Astrocyte of the hippocampus (primary cell): ENCODE data around the gene ZGLP1.

Source experiments
- DNase-seq: peaks from one replicate; pipeline ENCODE4 v3.0.0; 2011; ENCODE audit warnings: low read depth, low spot score

The ZGLP1 gene

DNA sequence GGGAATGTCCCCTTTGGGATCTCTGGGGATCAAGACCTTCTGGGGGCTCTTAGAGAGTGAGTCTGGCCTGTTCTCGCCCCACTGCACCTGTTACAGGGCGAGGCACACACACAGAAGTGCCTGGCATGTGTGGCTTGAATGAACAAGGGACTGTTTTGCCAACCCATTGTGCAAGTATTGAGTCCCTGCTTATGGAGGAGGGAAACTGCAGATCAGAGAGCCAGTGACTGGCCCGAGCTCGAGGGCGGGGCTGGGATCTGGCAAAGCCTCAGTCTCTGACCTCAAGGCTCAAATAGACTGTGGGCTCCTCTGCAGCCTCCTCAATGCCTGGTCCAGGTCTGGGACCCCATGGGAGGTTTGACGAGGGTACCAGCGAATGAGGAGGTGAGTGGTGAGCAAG lies 18.2 kb upstream of the ZGLP1 start:
- no peak for DNase-seq

DNA sequence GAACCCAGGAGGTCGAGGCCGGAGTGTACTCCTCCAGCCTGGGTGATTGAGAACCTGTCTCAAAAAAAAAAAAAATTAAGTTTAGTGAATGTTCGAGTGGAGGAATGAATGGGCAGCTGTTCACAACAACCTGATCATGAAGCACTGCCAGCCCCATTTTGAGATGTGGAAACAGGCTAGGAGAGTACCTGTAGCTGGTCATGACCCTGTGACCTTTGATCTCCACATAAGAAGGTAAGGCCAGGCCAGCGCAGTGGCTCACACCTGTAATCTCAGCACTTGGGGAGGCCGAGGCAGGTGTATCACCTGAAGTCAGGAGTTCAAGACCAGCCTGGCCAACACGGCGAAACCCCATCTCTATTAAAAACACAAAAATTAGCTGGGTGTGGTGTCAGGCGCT lies 16.1 kb upstream of the ZGLP1 start:
- no peak for DNase-seq

DNA sequence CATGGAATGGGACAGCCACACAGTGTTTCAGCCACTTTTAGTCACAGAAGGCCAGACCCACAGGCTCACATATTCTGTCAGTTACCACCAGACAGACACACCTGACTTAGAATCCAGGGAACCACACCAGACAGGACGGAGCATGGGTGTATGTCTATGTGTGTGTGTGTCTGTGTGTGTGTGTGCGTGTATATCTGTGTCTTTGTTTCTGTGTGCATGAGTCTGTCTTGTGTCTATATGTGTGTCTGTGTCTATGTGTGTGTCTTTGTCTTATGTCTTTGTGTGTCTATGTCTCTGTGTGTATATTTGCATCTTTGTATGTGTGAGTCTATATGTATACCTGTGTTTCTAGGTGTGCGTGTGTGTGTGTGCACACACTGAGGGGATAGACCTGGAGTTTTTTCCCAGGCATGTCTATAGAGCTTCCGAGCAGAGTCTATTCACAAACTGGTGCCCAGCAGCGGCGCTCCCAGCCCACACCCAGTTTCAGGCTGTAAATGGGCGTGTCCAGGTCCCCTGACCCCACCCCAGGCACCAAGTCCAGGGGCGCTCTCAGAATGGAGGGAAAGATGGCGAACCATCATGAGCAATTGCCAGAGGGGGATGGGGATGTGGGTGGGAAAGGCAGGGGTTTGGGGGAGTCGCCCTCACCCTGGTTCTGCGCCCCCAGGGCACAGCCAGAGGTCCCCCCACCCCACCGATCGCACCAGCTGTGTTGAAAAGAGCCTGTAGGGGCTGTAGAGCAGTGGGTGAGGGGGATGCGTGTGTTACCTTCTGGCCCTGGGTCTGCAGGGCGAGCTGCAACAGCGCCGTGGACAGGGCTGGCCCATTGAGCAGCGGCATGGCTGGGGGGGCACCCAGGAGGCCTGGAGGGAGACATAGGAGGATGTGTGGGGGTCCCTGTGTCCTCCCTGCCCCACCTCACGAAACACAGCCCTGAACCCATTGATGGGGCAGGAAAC lies 12.5 kb upstream of the ZGLP1 start:
- no peak for DNase-seq

DNA sequence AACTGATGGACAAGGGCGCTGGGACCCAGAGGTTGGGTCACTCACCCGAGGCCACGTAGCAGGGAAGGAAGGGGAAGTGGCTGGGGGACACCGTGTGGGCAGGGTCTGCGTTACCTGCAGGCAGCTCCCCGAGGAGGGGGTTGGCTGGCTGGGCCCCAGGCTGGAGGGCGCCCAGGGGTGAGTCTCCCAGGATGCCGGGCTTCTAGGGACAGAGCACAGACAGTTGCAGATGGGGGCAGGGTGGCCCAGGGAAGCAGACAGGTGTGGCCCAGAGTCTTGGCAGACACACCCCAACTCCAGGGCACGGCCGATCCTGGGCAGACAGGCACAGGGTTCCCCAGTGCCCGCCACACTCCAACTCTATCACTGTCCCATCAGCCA lies 11.8 kb upstream of the ZGLP1 start:
- DNase-seq: no peak

DNA sequence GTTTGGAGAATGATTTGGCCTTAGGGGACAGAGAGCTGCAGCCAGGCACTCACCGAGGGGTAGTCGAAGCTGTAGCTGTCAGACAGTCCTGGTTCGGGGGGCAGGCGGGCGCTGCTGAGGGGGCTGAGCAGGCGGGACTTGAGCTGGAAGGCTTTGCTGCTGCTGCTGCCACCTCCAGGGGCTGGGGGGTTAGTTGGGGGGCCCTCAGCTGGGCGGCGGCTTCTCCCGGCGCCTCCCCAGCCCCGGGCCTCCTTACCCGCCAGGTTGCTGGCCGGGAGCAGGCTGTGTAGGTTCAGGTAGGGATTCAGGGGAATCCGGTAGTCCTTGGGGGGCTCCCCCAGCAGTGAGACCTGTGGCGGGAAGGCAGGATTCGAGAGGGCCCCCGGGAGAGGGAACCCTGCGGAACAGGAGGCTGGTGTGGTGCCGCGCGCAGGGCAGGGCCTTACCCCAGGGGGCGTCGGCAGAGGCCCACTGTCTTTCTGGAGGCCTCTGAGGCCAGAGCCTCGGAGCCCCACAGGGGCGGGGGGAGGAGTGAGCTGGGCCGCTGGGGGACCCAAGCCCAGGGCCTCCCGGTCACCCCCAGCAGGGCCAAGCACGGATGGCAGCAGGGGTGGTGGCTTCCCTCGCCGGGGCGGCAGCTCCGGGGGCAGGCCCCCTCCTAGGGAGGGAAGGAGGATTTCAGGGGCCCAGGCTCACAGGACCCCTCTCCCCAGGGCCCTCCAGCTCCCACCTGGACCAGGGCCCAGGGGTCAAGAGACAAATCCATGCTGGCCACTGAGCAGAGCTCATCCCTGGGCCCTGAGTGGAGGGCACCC lies 11.2 kb upstream of the ZGLP1 start:
- DNase-seq: no peak

DNA sequence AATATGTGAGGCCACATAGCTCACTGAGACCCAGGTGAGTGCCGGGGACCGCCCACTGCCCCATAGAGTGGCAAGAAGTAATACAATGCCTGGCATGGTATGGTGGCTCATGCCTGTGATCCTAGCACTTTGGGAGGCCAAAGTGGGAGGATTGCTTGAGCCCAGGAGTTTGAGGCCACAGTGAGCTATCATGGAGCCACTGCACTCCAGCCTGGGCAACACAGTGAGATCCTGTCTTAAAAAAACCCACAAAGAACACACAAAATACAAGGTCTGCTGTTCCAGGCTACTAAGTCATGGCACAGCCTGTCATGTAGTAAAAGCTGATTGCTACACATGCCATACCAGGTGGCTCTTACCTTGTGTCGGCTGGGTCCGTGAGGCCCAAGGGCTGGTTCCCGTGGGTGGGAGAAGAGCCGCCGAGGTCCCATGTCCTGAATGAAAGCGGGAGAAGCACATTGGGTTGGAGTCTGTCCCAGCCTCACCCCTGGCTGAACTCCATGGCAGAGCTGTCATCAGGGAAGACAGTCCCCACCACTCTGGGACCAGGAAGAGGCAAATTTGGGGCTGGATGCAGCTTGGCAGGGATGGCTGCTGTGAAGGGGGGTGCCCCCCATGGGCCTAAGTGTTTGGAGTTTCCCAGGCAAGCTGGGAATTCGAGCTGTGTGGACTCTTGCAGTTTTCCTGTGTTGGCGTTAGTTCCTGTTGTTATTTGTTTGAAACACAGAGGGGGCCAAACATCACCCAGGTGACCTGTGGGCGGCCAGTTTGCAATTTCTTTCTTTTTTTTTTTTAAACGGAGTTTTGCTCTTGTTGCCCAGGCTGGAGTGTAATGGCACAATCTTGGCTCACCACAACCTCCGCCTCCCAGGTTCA lies 9.4 kb upstream of the ZGLP1 start:
- DNase-seq: no peak

DNA sequence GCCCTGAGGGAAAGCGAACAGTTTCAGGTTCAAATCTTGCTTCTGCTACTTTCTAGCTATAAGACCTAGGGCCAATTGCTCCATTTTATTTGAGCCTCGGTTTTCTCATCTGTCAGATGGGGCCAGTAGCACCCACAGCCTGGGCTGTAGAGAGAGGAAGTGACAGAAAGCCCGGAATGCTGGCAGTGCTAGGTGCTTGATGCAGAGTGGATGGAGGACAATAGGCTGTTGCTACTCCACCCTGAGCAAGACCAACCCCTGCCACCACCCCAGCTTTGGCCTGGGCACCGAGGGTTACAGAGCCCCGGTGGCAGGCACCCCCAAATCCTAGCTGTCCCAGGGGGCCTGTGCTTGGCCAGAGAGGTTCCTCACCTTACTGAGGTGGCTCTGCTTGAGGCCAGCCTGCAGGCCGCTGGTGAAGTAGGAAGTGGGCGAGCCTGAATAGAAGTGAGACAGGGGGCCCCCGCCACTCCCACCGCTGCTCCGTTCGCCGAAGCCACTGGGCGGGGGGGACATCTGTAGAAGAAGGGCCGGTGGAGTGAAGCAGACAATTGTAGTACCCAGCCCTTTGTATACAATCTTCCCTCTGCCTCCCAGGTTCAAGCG lies 8.3 kb upstream of the ZGLP1 start:
- DNase-seq: no peak

DNA sequence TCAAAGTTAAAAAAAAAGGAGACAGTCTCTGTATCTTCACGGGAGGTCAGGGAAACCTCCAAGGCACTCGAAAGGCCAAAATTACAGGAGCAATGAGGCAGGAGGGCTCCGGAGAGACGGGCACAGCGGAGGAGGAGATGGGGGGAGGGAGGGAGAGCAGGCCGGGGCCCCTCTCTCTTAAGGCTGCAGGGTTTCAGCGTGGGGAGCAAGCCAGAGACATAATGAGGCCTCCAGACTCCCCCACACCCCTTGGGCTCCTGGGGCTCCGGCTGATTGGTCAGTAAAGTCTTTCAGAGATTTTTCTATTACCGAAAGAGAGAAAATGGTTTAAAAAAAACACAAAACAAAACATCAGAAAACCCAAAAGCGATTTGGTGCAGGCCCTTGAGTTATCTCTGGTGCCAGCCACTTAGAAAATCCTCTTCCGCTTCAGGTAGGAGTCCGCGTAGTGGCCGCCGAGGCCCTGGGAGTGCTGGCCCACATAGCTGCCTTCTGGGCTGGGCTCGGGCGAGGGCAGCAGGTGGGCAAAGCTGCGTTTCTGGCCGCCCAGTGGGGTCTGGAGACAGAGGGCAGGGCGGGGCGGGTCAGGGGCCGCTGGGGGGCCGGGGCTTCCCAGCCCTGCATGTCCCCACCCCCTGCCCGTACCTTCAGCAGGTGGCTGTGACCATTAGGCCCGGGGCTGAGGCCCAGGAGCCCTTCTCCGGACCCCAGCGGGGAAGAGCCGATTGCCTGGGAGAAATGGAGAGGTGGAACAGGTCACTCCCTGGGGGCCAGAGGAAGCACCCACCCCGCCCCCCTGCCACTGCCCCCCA lies 7.6 kb upstream of the ZGLP1 start:
- DNase-seq: no peak

DNA sequence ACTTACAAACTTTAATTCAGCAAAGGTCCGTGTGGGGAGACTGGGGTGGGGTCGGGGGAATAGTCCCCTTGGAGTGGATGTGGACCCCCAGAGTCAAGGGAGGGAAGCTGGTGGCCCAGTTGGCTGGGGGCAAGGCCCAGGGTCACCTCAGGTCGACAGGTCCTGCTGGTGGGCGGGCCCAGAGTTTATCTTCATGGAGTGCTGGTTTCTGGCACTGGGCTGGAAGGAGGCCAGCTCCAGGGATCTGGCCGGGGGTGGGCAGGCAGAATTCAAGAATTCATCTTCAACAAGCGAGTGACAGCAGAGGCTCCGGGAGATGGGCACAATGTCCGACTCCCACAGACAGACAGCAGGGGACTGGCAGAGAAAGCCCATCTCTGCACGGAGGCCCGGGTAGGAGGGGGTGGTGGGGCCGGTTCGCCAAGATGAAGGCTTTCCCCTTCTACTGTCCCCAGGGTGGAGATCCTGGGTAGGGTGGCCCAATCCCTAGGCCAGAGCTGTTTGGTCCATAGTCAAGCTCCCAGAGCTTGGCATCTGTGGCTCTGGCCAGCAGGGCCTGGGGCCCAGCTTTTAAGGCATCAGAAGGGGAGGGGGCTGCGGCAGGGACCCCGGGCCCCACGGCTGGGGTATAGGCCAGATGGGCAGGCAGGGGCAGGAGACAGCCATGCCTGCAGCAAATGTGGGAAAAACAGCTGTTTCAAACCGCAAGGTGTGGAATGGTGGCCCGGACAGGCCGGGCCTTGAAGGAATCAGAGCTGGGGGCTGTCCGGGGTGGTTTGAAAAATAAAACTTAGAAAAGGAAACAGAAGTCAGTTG lies 6.8 kb upstream of the ZGLP1 start:
- no peak for DNase-seq

DNA sequence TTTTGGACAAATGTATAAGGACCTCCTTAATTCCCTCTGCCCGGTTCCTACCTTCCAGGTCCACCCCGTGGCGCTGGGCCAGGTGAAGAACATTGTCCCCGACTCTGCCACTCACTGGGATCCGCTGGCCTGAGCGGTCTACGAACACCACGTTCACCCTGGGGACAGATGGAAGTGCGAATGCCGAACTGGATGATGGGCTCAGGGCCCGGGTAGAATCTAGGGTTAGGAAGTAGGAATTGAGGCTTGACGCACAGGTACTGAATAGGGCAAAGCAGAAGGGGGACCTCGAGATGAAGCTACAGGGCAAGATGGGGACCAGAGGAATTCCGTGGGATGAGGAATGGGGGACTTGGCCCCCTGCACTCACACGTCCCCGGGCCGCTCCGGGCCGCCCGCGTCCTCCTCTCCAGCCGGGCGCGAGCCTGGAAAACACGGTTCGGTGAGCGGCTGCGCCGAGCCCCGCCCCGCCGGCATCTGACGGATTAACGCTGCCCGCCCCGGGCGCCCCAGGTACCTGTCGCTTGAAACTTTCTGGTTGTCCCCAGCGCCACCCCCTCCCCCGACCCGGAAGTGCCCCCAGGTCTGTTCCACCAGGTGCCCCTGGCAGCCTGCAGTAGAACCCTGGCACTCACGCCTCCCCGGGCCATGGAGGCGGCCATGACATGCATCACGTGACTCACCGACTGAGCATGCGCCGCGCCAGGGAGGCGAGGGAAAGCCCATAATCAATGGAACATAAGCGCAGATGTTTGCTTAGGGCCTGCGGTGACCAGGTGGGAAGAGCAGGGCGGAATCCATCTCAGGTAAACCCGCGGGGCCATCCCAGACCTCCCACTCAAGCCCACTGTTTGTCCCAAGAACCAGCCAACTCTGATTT lies 6.0 kb upstream of the ZGLP1 start, which contains the start of gene FDX2:
Gene FDX2, minus strand, starts transcription at position 681 of the 880 bp plus-strand sequence. Its CDS starts 19 bp downstream, at position 662.
- peak; percentile 91 for DNase-seq

DNA sequence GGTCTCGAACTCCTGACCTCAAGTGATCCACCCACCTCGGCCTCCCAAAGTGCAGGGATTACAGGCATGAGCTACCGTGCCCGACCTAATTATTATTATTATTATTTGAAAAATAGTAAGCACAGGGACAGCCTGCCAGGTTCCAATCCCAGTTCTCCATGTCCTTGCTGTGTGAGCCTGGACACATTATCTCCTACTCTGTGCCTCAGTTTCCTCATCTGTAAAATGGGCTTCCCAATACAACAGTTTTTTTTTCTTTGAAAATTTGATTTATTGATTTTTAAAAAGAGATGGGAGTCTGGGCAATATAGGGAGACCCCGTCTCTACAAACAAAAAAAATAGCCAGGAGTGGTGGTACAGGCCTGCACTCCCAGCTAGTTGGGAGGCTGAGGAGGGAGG lies 3.3 kb downstream of the ZGLP1 start:
- DNase-seq: no peak

DNA sequence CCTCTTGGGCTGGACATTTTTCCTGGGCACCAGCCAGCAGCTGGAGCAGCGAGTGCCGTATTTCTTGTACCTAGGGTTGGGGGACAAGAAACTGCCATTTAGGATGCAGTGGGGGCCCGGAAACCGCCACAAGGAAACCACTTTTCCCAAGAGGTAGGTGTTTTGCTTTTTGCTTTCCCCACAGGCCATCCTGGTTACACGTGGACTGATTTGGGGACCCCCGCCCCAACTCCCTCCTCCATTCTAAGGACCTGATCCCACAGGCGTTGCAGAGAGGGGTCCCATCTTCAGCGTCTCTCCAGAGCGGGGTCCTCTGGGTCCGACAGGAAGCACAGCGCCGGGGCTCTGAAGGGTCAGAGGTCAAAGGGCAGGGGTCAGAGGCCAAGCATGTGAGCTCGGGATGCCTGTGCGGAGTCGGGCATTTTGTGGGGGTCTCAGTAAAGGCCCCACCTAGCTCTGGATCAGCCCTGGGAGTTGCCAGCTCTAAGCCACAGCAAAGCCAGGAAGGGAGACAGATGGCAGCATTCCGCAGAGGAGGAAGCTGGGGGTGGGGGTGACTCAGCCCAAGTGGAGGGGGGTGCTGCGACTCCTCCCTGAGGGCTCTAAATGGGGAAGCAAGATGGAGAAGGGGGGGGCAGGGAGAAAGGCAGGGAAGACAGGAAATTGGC lies 4.3 kb downstream of the ZGLP1 start:
- DNase-seq: no peak

DNA sequence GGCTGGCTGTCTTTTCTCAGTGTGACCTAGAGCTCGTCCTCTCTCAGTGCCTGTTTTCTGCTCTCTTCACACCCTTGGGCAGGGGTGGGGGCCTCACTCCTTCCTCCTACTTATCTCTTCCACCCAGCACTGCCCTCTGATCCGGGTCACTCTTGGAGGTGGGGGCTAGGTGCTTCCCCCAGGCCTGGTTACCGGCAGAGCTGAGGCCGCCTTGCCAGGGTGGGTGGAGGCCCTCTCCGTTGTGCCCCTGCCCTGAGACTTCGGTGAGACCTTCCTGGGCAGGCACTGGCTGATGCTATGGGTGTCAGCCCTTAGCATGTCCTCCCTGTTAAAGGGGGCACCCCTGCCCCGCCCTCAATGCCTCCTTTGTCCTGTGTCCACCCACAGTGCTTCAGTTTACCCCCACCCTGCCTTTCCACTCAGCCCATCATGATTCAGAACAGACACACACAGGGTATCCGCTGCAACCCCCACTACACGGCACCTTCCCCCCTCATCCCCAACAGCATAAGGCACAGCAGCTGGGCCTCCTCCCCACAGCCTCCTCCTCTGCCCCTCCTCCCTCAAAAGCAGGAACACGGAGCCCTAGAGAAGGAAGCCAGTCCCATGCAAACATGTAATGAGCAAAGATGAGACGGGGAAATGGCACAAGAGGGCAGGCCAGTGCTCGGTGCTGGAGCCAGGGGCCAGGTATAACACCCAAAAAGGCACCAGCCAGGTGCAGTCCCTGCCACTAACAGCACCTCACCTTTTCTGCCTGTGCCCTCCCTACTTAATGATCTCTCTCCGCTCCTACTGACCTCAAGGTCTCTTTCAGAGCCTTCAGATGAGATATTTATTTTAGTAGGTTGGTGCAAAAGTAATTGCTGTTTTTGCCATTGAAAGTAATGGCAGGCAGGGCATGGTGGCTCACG lies 9.8 kb downstream of the ZGLP1 start:
- DNase-seq: no peak

DNA sequence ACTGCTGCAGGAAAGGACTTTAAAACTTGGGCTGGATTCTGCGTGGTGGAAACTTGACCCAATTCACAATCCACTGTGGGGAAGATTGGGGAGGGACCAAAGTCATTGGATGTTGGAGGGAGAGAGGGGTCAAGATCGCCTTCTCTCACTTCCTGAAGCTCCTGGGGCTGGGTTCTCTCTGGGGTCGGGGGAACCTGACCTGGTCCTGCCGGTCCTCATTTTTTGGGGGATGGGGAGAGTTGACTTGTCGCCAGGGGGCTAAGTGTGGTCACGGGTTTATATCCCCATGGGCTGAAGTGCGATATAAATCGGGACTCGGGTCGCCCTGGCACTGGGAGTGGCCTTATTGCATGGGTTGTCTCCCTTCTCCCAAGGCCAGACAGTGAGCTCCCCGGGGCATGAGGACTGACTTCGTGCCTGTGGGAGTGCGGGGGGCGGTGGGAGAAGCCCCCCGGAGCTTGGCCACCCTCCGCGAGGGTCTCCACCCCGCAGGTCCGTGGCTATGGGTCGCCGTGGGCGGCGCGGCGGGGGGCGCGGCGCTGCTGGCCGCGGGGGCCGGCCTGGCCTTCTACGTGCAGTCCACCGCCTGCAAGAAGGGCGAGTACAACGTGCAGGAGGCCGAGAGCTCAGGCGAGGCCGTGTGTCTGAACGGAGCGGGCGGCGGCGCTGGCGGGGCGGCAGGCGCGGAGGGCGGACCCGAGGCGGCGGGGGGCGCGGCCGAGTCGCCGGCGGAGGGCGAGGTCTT lies 13.6 kb downstream of the ZGLP1 start:
- DNase-seq: peak; percentile 35

DNA sequence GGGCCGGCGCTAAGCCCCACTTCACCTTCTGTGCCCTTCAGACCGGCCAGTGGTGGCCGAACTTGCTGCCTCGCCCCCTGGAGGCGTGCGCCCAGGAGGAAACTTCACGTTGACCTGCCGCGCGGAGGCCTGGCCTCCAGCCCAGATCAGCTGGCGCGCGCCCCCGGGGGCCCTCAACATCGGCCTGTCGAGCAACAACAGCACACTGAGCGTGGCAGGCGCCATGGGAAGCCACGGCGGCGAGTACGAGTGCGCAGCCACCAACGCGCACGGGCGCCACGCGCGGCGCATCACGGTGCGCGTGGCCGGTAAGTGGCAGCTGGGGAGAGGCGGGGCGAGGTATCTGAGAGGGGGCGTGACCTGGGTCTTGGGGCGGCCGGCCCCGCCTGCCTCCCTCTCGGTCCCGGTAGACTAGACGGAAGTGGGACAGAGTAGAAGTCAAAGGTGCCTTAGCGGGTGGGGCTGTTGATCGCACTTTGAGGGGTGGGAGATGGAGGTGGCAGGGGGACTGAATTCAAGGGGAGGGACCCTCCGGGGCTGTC lies 14.2 kb downstream of the ZGLP1 start:
- peak; percentile 44 for DNase-seq

DNA sequence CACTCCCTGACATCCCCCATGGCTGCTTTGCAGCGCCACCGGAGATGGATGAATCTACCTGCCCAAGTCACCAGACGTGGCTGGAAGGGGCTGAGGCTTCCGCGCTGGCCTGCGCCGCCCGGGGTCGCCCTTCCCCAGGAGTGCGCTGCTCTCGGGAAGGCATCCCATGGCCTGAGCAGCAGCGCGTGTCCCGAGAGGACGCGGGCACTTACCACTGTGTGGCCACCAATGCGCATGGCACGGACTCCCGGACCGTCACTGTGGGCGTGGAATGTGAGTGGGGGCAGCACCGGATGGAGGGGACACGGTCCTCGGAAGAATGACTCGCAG lies 15.3 kb downstream of the ZGLP1 start:
- no peak for DNase-seq
